GM13976 (cell line): ENCODE measurements around the gene PNLIPRP3.

Source experiments
- DNase-seq: peaks from one replicate; pipeline ENCODE4 v3.0.0; 2012; ENCODE audit warnings: low spot score
- CTCF ChIP-seq: IDR thresholded peaks from 2 replicates; pipeline ENCODE4 v1.5.1; 2012; ENCODE audit warnings: borderline replicate concordance, mild to moderate bottlenecking; ENCODE audit not compliant: insufficient read depth; ENCODE audit errors: extremely low read depth, missing control alignments, control extremely low read depth
- in situ Hi-C: fragments of 300-500 bp; cut with MboI; formaldehyde crosslinking; loops from one replicate; pipeline ENCODE4 v1.12.0; 2022; ENCODE audit warnings: low sequenced_read_pairs, mixed read lengths, inconsistent platforms; ENCODE audit not compliant: unreplicated experiment

Gene PNLIPRP3

DNA sequence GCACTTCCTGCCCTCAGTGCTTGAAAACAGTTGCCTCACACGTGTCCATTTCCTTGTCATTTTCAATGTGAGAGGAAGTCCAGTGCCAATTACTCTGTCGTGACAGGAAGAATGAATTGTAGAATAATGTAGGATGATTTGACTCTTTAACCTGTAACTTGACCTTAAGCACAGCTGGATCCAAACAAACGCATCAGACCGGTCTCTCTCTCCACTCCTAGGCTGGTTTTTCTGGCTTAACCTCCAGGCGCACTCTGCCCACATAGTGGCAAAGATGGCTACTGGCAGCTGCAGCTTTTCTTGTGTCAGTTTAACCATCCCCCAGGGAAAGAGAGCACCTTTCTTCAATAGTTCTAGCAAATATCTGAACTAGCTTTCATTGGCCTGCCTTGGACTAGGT lies 29.4 kb upstream of the PNLIPRP3 start:
- no peak for DNase-seq
- in situ Hi-C loops: no loop called here
- no peak for TF ChIP-seq CTCF

GRCh38 chr10:116402858-116403257 lies 24.8 kb upstream of the PNLIPRP3 start:
- no peak for TF ChIP-seq CTCF
- DNase-seq: no peak
- in situ Hi-C loops: no loop called here

DNA sequence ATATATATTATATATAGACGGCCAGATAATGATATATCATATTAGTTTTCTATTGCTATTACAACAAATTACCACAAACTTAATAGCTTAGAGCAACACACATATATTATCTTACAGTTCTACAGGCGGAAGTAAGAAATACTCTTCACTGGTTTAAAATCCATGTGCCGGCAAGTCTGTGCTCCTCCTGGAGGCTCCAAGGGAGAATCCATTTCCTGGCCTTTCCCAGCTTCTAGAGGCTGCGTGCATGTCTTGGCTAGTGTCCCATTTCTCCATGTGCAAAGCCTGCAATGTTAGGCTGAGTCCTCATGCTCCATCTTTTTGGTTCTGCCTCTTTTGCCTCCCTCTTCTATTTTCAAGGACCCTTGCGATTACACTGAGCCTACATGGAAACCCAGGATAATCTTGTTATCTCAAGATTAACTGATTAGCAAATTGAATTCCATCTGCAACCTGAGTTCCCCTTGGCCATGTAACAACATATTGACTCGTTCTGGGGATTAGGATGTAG lies 23.9 kb upstream of the PNLIPRP3 start:
- in situ Hi-C loops: no loop called here
- no peak for DNase-seq

GRCh38 chr10:116408719-116409118 lies 18.9 kb upstream of the PNLIPRP3 start:
- TF ChIP-seq CTCF: no peak
- in situ Hi-C loops: no loop called here
- DNase-seq: no peak

More for the DNA sequence above, 23.9 kb upstream of the PNLIPRP3 start:
- no peak for TF ChIP-seq CTCF

DNA sequence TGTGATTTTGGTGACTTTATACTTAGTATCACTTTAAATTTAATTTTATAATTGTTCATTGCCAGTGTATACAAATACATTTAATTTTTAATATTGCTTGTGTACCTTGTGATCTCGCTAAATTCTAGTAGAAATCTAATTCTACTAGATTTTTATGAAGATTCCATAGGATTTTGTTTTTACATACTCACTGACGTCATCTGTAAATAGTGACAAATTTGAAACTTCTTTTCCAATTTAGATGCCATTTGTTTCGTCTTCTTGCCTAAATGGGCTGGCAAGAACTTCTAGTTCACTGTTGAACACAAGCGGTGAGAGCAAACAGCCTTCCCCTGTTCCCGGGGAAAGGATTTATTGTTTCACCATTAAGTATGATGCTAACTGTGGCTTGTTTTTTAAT lies 17.3 kb upstream of the PNLIPRP3 start:
- DNase-seq: no peak
- in situ Hi-C loops: no loop called here
- no peak for TF ChIP-seq CTCF

- in situ Hi-C loops: no loop called here
- DNase-seq: no peak
- TF ChIP-seq CTCF: no peak
These were observed 9.8 kb upstream of the PNLIPRP3 start for GRCh38 chr10:116417821-116418220.

GRCh38 chr10:116418389-116418788 lies 9.3 kb upstream of the PNLIPRP3 start:
- in situ Hi-C loops: no loop called here
- no peak for TF ChIP-seq CTCF
- DNase-seq: no peak
